ENCODE data around the gene COPG2. TPM values are rescaled to one million over a fixed set of nuclear protein-coding genes. Genes with fewer than 3 reads are reported as not detected.

The COPG2 gene
- total and polyA plus RNA-seq, 2 experiments from 2014 or later = 4.9 to 66.3 TPM

DNA sequence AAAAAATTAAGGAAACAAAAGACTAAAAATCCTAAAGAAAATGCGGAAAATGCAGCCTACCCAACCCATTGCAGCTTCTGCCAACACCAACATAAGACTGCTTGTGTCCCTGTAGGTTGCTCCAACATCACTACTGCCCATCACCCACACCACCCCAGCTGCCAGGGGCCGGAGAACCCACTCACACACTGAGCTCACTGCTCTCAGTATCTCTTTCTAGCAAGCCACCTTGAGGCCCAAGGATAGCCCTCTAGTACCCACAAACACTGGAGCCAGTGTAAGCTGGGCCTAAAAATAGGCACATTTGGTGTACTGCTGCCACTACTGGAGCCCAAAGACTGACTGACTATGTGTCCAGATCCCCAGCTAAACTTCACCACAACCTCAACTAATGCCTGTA is 109.4 kb downstream of the COPG2 start:
- Histone ChIP-seq H3F3A (replicated peaks; ENCODE audit: low read depth) (no peaks in the 10 kb centered on the region), H3K4me2 (no peak overlapping the region), H4K20me1 (replicated peaks; ENCODE audit: insufficient read depth) (no peaks in the 10 kb centered on the region), H3K27ac (ENCODE audit: low read depth) (no peak overlapping the region), H3K4me3 (no peak overlapping the region), H3K79me2 (replicated peaks; ENCODE audit: insufficient read depth) (no peaks in the 10 kb centered on the region), H3K36me3 (ENCODE audit: insufficient read depth) (no peaks in the 10 kb centered on the region; the same call in 1 of the 2 replicates), H3K4me1 (ENCODE audit: insufficient read depth) (no peaks in the 10 kb centered on the region), H2AFZ (no peak overlapping the region), H3K27me3 (ENCODE audit: insufficient read depth) (no peaks in the 10 kb centered on the region), H3K9me2 (ENCODE audit: insufficient read depth) (no peaks in the 10 kb centered on the region)
- Mint-ChIP-seq H3K4me1 (no peaks in the 10 kb centered on the region), H3K27ac (no peak overlapping the region), H3K36me3 (ENCODE audit: low read depth) (peaks cover 7% of the 10 kb centered on the region; the same call in 2 of the 3 replicates), H3K27me3 (ENCODE audit: insufficient read depth, low read depth, poor library complexity) (peaks cover 3% of the 10 kb centered on the region), H3K9me3 (no peaks in the 10 kb centered on the region), H3K4me3 (no peak overlapping the region)
- DNase-seq (ENCODE audit: low spot score) (no peak), ATAC-seq (no peak)
- TF ChIP-seq CREB1 (CRISPR knock-in tag; IDR thresholded peaks at IDR 0.05; ENCODE audit: low read depth) = no peak
- no peak for TF ChIP-seq ZNF331 (CRISPR knock-in tag; IDR thresholded peaks at IDR 0.05; ENCODE audit: low read depth)
- TF ChIP-seq EZH2phosphoT487 (IDR thresholded peaks at IDR 0.05; ENCODE audit: unreplicated experiment) = no peak
- TF ChIP-seq, protein P1, sequence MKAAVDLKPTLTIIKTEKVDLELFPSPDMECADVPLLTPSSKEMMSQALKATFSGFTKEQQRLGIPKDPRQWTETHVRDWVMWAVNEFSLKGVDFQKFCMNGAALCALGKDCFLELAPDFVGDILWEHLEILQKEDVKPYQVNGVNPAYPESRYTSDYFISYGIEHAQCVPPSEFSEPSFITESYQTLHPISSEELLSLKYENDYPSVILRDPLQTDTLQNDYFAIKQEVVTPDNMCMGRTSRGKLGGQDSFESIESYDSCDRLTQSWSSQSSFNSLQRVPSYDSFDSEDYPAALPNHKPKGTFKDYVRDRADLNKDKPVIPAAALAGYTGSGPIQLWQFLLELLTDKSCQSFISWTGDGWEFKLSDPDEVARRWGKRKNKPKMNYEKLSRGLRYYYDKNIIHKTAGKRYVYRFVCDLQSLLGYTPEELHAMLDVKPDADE (IDR thresholded peaks at IDR 0.05) = no peak
- TF ChIP-seq, protein P2, sequence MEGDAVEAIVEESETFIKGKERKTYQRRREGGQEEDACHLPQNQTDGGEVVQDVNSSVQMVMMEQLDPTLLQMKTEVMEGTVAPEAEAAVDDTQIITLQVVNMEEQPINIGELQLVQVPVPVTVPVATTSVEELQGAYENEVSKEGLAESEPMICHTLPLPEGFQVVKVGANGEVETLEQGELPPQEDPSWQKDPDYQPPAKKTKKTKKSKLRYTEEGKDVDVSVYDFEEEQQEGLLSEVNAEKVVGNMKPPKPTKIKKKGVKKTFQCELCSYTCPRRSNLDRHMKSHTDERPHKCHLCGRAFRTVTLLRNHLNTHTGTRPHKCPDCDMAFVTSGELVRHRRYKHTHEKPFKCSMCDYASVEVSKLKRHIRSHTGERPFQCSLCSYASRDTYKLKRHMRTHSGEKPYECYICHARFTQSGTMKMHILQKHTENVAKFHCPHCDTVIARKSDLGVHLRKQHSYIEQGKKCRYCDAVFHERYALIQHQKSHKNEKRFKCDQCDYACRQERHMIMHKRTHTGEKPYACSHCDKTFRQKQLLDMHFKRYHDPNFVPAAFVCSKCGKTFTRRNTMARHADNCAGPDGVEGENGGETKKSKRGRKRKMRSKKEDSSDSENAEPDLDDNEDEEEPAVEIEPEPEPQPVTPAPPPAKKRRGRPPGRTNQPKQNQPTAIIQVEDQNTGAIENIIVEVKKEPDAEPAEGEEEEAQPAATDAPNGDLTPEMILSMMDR (conservative IDR thresholded peaks at IDR 0.05; ENCODE audit: low read depth in 2 of 2) = no peak
- no peak for TF ChIP-seq NANOG (IDR thresholded peaks at IDR 0.05; ENCODE audit: borderline replicate concordance)
- TF ChIP-seq STAT1 (IDR thresholded peaks at IDR 0.05; ENCODE audit: unreplicated experiment) = no peak
- TF ChIP-seq EZH2 (IDR thresholded peaks at IDR 0.05; ENCODE audit: low read depth, unreplicated experiment) = no peak
- TF ChIP-seq, protein P3, sequence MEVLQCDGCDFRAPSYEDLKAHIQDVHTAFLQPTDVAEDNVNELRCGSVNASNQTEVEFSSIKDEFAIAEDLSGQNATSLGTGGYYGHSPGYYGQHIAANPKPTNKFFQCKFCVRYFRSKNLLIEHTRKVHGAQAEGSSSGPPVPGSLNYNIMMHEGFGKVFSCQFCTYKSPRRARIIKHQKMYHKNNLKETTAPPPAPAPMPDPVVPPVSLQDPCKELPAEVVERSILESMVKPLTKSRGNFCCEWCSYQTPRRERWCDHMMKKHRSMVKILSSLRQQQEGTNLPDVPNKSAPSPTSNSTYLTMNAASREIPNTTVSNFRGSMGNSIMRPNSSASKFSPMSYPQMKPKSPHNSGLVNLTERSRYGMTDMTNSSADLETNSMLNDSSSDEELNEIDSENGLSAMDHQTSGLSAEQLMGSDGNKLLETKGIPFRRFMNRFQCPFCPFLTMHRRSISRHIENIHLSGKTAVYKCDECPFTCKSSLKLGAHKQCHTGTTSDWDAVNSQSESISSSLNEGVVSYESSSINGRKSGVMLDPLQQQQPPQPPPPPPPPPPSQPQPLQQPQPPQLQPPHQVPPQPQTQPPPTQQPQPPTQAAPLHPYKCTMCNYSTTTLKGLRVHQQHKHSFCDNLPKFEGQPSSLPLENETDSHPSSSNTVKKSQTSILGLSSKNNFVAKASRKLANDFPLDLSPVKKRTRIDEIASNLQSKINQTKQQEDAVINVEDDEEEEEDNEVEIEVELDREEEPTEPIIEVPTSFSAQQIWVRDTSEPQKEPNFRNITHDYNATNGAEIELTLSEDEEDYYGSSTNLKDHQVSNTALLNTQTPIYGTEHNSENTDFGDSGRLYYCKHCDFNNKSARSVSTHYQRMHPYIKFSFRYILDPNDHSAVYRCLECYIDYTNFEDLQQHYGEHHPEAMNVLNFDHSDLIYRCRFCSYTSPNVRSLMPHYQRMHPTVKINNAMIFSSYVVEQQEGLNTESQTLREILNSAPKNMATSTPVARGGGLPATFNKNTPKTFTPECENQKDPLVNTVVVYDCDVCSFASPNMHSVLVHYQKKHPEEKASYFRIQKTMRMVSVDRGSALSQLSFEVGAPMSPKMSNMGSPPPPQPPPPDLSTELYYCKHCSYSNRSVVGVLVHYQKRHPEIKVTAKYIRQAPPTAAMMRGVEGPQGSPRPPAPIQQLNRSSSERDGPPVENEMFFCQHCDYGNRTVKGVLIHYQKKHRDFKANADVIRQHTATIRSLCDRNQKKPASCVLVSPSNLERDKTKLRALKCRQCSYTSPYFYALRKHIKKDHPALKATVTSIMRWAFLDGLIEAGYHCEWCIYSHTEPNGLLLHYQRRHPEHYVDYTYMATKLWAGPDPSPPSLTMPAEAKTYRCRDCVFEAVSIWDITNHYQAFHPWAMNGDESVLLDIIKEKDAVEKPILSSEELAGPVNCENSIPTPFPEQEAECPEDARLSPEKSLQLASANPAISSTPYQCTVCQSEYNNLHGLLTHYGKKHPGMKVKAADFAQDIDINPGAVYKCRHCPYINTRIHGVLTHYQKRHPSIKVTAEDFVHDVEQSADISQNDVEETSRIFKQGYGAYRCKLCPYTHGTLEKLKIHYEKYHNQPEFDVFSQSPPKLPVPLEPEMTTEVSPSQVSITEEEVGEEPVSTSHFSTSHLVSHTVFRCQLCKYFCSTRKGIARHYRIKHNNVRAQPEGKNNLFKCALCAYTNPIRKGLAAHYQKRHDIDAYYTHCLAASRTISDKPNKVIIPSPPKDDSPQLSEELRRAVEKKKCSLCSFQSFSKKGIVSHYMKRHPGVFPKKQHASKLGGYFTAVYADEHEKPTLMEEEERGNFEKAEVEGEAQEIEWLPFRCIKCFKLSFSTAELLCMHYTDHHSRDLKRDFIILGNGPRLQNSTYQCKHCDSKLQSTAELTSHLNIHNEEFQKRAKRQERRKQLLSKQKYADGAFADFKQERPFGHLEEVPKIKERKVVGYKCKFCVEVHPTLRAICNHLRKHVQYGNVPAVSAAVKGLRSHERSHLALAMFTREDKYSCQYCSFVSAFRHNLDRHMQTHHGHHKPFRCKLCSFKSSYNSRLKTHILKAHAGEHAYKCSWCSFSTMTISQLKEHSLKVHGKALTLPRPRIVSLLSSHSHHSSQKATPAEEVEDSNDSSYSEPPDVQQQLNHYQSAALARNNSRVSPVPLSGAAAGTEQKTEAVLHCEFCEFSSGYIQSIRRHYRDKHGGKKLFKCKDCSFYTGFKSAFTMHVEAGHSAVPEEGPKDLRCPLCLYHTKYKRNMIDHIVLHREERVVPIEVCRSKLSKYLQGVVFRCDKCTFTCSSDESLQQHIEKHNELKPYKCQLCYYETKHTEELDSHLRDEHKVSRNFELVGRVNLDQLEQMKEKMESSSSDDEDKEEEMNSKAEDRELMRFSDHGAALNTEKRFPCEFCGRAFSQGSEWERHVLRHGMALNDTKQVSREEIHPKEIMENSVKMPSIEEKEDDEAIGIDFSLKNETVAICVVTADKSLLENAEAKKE (CRISPR knock-in tag; IDR thresholded peaks at IDR 0.05) = no peak
- TF ChIP-seq JUNB (IDR thresholded peaks at IDR 0.05; ENCODE audit: unreplicated experiment) = no peak
- no peak for TF ChIP-seq ZNF114 (CRISPR knock-in tag; IDR thresholded peaks at IDR 0.05)
